ACHN (cell line): ENCODE data around the gene ROM1.
"Not testable (repeated sequence)": the region's sequence is repeated elsewhere in the genome, so short reads cannot be mapped to it uniquely, and the experiment has no call there.

Experiments
- DNase-seq: peaks from one replicate; pipeline ENCODE4 v3.0.0-alpha.2; 2015
- in situ Hi-C: cut with HindIII; loops from 2 replicates; pipeline ENCODE4 v1.10.0; 2017; ENCODE audit warnings: low sequenced_read_pairs, low pct_ligation_motif_present, low pct_unique_long_range_greater_than_20kb

Gene ROM1

GRCh38 chr11:62580959-62581715 is 31.9 kb upstream of the ROM1 start:
- in situ Hi-C loops = no loop called here
- DNase-seq = no peak

- DNase-seq, in situ Hi-C loops: not testable (repeated sequence)
Measured at GRCh38 chr11:62581735-62582134, 31.3 kb upstream of the ROM1 start.

- in situ Hi-C loops = not testable (repeated sequence)
Measured at GRCh38 chr11:62585356-62585755, 27.7 kb upstream of the ROM1 start.

GRCh38 chr11:62588966-62589637 is 24.0 kb upstream of the ROM1 start:
- DNase-seq = peak; percentile 29
- in situ Hi-C loops = no loop called here

More at GRCh38 chr11:62585356-62585755, 27.7 kb upstream of the ROM1 start:
- not testable (repeated sequence) for DNase-seq

GRCh38 chr11:62591448-62592145 is 21.5 kb upstream of the ROM1 start, which contains the start of gene TUT1:
TUT1 (minus strand) TSS chr11:62591523; CDS start chr11:62591485, 38 bp downstream.
- in situ Hi-C loops = no loop called here

GRCh38 chr11:62592146-62592815 is 20.8 kb upstream of the ROM1 start:
- DNase-seq = no peak
- in situ Hi-C loops = no loop called here

More at GRCh38 chr11:62591448-62592145, 21.5 kb upstream of the ROM1 start, which contains the start of gene TUT1:
- peak; percentile 98 for DNase-seq

GRCh38 chr11:62592989-62593421 is 20.1 kb upstream of the ROM1 start:
- in situ Hi-C loops = no loop called here
- DNase-seq = no peak

- peak; percentile 77 for DNase-seq
- in situ Hi-C loops = no loop called here
Measured at GRCh38 chr11:62593434-62594044, 19.5 kb upstream of the ROM1 start.

- DNase-seq = no peak
- in situ Hi-C loops = no loop called here
Measured at GRCh38 chr11:62595124-62595523, 17.9 kb upstream of the ROM1 start.

- peak; percentile 91 for DNase-seq
- in situ Hi-C loops = no loop called here
Measured at GRCh38 chr11:62599069-62599696, 13.9 kb upstream of the ROM1 start.

- in situ Hi-C loops = no loop called here
- no peak for DNase-seq
Measured at GRCh38 chr11:62599901-62600300, 13.2 kb upstream of the ROM1 start.

GRCh38 chr11:62600367-62601121 is 12.5 kb upstream of the ROM1 start:
- no peak for DNase-seq
- in situ Hi-C loops = no loop called here

GRCh38 chr11:62601122-62601371 is 12.0 kb upstream of the ROM1 start:
- in situ Hi-C loops = no loop called here
- DNase-seq = peak; percentile 6

GRCh38 chr11:62601372-62602140 is 11.5 kb upstream of the ROM1 start, which contains the start of gene MTA2:
MTA2 (minus strand) TSS chr11:62601865; CDS start chr11:62601450, 415 bp downstream.
- in situ Hi-C loops = no loop called here
- DNase-seq = peak; percentile 94

- peak; percentile 38 for DNase-seq
- in situ Hi-C loops = no loop called here
Measured at GRCh38 chr11:62602141-62603071, 10.7 kb upstream of the ROM1 start.

- in situ Hi-C loops = no loop called here
- DNase-seq = no peak
Measured at GRCh38 chr11:62603072-62603408, 10.0 kb upstream of the ROM1 start.
